ENCODE data around the gene TTR.

The TTR gene

DNA sequence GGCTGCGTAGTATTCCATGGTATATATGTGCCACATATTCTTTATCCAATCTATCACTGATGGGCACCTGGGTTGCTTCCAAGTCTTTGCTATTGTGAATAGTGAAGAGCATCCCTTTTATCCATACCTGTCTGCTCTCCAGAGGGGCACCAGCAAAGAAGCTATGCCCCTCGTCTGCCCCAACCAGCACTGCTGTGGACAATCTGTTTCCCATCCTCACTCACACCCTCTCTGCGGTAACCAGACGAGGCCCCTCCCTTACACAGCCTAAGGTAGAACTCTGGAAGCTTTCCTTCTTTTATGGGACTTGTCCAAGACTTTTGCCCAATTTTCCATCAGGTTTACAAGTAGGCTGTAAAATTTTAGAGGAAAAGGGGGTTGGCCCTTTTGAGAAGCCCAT lies 24.9 kb downstream of the TTR start:
- no peak for DNase-seq (ENCODE audit: low spot score)

- no peak for DNase-seq (ENCODE audit: low spot score)
These were observed 25.5 kb downstream of the TTR start for GRCh38 chr18:31617031-31617717.

- DNase-seq (ENCODE audit: low spot score), result no peak
These were observed 27.1 kb downstream of the TTR start for GRCh38 chr18:31618801-31619200.

GRCh38 chr18:31619291-31619690 lies 27.6 kb downstream of the TTR start:
- DNase-seq (ENCODE audit: low spot score), result no peak

- no peak for DNase-seq (ENCODE audit: low spot score)
These were observed 33.4 kb downstream of the TTR start for GRCh38 chr18:31624892-31625640.

DNA sequence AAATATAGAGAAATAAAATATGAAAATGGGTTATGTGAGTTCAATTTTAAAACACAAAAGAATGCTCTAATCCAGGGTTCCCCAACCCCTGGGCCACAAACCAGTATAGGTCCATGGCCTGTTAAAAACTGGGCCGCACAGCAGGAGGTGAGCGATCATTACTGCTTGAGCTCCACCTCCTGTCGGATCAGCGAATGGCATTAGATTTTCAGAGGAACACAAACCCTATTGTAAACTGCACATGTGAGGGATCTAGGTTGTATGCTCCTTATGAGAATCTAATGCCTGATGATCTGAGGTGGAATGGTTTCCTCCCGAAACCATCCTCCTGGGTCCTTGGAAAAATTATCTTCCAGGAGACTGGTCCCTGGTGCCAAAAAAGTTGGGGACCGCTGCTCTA lies 34.7 kb downstream of the TTR start:
- no peak for DNase-seq (ENCODE audit: low spot score)

DNA sequence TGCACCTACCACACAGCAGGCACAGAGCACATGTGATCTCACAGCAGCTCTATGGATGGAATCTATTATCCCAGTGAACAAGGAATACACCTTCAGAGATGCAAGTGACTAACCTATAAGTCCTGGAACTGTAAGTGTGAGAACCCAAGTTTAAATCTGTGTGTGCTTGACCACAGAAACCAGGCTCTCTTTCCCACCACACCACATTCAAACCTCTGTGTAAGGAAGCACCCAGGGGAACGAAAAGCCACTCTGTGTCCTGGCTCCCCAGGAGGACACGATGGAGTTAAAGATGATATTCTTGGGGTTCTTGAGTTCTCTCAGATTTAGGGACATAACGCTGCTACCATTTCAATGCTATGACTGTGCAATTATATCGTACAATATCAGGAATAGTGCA lies 38.9 kb downstream of the TTR start:
- no peak for DNase-seq (ENCODE audit: low spot score)

- no peak for DNase-seq (ENCODE audit: low spot score)
These were observed 39.8 kb downstream of the TTR start for GRCh38 chr18:31631526-31631925.

GRCh38 chr18:31632356-31632755 lies 40.7 kb downstream of the TTR start:
- no peak for DNase-seq (ENCODE audit: low spot score)

- no peak for DNase-seq (ENCODE audit: low spot score)
These were observed 42.0 kb downstream of the TTR start for GRCh38 chr18:31633392-31634330.

- no peak for DNase-seq (ENCODE audit: low spot score)
These were observed 42.6 kb downstream of the TTR start for GRCh38 chr18:31634331-31634713.

- no peak for DNase-seq (ENCODE audit: low spot score)
These were observed 44.7 kb downstream of the TTR start for GRCh38 chr18:31636387-31636786.

DNA sequence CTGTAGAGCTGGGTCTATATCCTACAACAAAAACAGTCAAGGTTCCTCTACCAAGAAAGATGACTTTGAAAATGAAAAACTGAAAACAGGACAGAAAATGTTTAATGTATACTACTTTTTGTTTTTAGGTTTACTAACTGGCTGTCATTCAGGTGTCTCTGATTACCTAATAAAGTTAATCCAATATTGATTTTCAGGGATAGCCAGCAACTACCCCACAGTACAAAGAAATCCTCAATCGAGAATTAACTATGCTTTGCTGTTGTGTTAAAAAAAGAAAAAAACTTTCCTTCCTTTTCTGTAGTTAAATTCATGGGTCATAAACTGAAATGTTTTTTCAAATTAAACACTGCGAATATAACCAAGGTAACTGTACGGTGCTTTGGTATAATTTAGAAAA lies 45.8 kb downstream of the TTR start:
- DNase-seq (ENCODE audit: low spot score), result no peak

DNA sequence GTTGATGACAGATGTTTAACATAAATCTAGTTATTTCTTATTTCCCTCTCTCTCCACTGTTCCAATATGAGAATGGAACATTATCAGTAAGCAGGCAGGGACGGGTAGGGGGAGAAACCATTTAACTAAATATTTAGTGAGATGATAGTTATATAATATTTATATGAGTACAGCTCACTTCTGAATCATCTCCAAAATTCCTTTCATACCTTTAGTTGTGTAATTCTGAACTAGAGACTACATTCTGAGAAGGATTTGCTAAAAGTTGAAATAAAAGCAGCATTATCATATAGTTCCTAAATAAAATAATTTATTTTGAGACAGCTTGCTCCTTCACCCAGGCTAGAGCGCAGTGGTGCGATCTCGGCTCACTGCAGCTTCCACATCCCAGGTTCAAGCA lies 51.3 kb downstream of the TTR start:
- DNase-seq (ENCODE audit: low spot score), result no peak

GRCh38 chr18:31645411-31645810 lies 53.7 kb downstream of the TTR start:
- DNase-seq (ENCODE audit: low spot score), result no peak

DNA sequence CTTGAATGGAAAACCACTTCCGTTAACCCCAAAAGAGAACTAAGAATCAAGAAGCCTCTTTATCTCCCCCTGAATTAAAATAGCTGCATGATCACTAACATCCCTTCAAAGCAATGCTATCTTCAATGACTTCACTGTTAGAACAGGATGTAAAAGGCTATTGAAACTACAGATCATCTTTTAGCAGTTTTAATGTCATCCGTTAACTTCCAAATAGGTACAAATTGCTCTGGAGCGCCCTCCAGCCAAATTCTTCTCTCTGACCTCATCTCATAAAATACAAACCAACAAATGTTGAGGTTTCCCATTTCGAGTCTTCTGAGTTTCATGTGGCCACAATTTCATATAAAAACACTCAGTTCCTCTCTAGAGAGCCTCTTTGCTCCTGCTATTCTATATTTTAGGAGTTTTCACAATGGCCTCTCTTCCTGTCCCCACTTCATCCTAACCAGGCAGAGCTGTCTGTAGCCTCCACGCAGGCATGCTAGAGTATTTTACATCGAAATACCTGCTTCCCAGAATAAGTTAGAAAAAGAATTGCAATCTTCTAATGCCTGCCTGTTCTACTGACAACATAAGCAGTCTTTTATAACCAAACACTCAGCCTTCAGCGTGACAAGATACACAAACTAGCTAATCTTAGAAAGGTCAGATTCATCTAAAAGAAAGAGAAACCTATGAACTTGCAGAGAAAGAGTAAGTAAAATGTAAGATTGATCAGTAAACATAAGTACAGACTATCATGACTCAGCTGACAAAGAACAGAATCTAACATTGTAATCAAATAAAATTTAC lies 54.9 kb downstream of the TTR start:
- DNase-seq (ENCODE audit: low spot score), result no peak

GRCh38 chr18:31647127-31647753 lies 55.6 kb downstream of the TTR start:
- no peak for DNase-seq (ENCODE audit: low spot score)
